GM23338 (cell line): ENCODE data around the gene GALC.

Experiments
- POLR2AphosphoS5 ChIP-seq: IDR thresholded peaks from 2 replicates; pipeline ENCODE4 v1.6.1; 2016; ENCODE audit warnings: antibody characterized with exemption, low read depth
- ZNF331 ChIP-seq: fragments of 250-450 bp; sonication (Bioruptor Pico); IDR thresholded peaks from 2 replicates; pipeline ENCODE4 v1.5.0; 2020; ENCODE audit warnings: low read depth, mild to moderate bottlenecking, moderate library complexity
- TF ChIP-seq, protein P1 (sequence below), 2 experiments: fragments of 200-600 bp in 1 of 2; sonication (generic) in 1 of 2; conservative IDR thresholded peaks; 2 replicates each; pipeline versions ENCODE4 v1.5.1 to v1.6.1; 2016 to 2017; ENCODE audit warnings: antibody characterized with exemption in 2 of 2, low read depth in 2 of 2, mild to moderate bottlenecking in 2 of 2, moderate library complexity in 1 of 2

- TF ChIP-seq, protein P1, sequence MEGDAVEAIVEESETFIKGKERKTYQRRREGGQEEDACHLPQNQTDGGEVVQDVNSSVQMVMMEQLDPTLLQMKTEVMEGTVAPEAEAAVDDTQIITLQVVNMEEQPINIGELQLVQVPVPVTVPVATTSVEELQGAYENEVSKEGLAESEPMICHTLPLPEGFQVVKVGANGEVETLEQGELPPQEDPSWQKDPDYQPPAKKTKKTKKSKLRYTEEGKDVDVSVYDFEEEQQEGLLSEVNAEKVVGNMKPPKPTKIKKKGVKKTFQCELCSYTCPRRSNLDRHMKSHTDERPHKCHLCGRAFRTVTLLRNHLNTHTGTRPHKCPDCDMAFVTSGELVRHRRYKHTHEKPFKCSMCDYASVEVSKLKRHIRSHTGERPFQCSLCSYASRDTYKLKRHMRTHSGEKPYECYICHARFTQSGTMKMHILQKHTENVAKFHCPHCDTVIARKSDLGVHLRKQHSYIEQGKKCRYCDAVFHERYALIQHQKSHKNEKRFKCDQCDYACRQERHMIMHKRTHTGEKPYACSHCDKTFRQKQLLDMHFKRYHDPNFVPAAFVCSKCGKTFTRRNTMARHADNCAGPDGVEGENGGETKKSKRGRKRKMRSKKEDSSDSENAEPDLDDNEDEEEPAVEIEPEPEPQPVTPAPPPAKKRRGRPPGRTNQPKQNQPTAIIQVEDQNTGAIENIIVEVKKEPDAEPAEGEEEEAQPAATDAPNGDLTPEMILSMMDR (conservative IDR thresholded peaks at IDR 0.05; ENCODE audit: low read depth in 2 of 2): no peak
- no peak for TF ChIP-seq ZNF331 (CRISPR knock-in tag)
- no peak for TF ChIP-seq POLR2AphosphoS5
Observed at GRCh38 chr14:87971010-87971409, 22.0 kb downstream of the GALC start.
